Lower leg skin (tissue), 4 donors: ENCODE data around the gene RIBC2. TPM values are rescaled to one million over a fixed set of nuclear protein-coding genes. Genes with fewer than 3 reads are reported as not detected.
A peak's percentile ranks its signal among the peaks of the same experiment; 100 is the strongest.
"Not testable (repeated sequence)": the region's sequence is repeated elsewhere in the genome, so short reads cannot be mapped to it uniquely, and the experiment has no call there.

Experiments
- DNase-seq, 2 donors: peaks; one replicate each; pipeline ENCODE4 v3.0.0-alpha.2; 2019; ENCODE audit warnings: low spot score in 2 of 2
- H3K4me3 ChIP-seq: fragments of 200-600 bp; sonication (generic); 2 replicates; pipeline ENCODE4 v1.5.1; 2017; ENCODE audit warnings: mild to moderate bottlenecking, low read depth; ENCODE audit not compliant: poor library complexity, severe bottlenecking
- POLR2A ChIP-seq, 2 donors: fragments of 450-650 bp; IDR thresholded peaks; one replicate each; pipeline ENCODE4 v1.6.1; 2016 to 2017; ENCODE audit warnings: antibody characterized with exemption in 2 of 2, mild to moderate bottlenecking in 1 of 2, moderate library complexity in 1 of 2
- WGBS, 2 donors: methylation state at CpG; one replicate each; pipeline ENCODE4 v1.1.5; 2018; 5-methylcytosine and 5-hydroxymethylcytosine counted together
- intact Hi-C: fragments of 100-400 bp; cut with DNase I; formaldehyde crosslinking; loops from one replicate; pipeline ENCODE4 v1.15.0; 2023; ENCODE audit warnings: low total_unique reads
- total RNA-seq, 4 donors: library from RNA; depleted of rRNA; stranded (reverse); fragments of >200 nt; gene quantifications; one replicate each; pipeline ENCODE4 v1.1.0, GENCODE V29; 2016
- TF ChIP-seq, protein P1 (sequence below), 3 donors: fragments of 450-650 bp; IDR thresholded peaks; one replicate each; pipeline ENCODE4 v1.5.1; 2016; ENCODE audit warnings: antibody characterized with exemption in 3 of 3, mild to moderate bottlenecking in 3 of 3, moderate library complexity in 2 of 3

The RIBC2 gene, protein sequence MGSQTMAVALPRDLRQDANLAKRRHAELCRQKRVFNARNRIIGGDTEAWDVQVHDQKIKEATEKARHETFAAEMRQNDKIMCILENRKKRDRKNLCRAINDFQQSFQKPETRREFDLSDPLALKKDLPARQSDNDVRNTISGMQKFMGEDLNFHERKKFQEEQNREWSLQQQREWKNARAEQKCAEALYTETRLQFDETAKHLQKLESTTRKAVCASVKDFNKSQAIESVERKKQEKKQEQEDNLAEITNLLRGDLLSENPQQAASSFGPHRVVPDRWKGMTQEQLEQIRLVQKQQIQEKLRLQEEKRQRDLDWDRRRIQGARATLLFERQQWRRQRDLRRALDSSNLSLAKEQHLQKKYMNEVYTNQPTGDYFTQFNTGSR
- 1 to 10 TPM in 2 of 4 donors, under 1 TPM in 2; 0.17 to 2.3 (median 1.1) TPM for total RNA-seq

DNA sequence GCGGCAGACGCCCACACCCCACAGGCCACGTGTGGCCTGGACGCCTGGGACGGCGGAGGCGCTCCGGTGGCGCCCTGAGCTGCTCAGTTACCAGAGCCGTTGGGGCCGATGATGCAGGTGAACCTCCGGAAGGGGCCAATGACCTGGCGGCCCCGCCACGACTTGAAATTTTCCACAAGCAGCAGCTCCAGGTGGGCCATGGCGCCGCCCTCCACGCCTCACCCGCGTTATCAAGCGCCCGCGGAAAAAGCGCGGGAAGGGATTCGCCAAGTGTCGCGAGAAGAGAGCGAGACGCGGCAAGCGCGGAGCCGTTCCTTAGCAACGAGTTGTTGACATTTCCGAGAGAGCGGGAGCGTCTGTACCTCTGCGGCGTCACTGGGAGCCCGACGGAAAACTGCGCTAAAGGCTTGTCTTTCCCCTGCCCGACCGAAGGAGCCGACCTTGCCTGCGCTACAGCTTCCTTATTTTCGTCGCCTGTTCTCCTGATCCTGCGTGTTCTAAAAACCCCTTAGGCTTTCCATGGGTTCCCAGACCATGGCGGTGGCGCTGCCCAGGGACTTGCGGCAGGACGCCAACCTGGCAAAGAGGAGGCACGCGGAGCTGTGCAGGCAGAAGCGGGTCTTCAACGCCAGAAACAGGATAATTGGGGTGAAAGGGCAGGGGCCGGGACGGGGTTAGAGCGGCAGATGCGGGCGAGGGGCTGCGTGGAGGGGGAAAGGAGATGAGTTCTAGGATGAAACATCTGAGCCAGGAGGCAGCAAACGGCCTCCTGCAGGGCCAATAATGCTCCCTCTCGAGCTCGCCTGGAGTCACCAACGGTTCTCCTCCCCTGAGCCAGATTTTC is at the start of gene RIBC2, which contains the start of gene SMC1B:
TSS of gene RIBC2 (plus strand) at position 326 of the 844 bp plus-strand sequence. CDS start at position 520, 194 bp downstream.
TSS of gene SMC1B (minus strand) at position 232 of the 844 bp plus-strand sequence. CDS start at position 200, 32 bp downstream.
- TF ChIP-seq, protein P1, sequence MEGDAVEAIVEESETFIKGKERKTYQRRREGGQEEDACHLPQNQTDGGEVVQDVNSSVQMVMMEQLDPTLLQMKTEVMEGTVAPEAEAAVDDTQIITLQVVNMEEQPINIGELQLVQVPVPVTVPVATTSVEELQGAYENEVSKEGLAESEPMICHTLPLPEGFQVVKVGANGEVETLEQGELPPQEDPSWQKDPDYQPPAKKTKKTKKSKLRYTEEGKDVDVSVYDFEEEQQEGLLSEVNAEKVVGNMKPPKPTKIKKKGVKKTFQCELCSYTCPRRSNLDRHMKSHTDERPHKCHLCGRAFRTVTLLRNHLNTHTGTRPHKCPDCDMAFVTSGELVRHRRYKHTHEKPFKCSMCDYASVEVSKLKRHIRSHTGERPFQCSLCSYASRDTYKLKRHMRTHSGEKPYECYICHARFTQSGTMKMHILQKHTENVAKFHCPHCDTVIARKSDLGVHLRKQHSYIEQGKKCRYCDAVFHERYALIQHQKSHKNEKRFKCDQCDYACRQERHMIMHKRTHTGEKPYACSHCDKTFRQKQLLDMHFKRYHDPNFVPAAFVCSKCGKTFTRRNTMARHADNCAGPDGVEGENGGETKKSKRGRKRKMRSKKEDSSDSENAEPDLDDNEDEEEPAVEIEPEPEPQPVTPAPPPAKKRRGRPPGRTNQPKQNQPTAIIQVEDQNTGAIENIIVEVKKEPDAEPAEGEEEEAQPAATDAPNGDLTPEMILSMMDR (IDR thresholded peaks at IDR 0.05) = no peak
- no peak for TF ChIP-seq POLR2A (IDR thresholded peaks at IDR 0.05)
- peak; percentile 49 to 93 for DNase-seq
- intact Hi-C loops = no loop called here
- 3 to 12% methylated on average over 53 to 66 of the region's 68 CpGs for WGBS, 2 donors
- peak within 1 kb of the TSS; percentile 22 for H3K4me3 ChIP-seq

DNA sequence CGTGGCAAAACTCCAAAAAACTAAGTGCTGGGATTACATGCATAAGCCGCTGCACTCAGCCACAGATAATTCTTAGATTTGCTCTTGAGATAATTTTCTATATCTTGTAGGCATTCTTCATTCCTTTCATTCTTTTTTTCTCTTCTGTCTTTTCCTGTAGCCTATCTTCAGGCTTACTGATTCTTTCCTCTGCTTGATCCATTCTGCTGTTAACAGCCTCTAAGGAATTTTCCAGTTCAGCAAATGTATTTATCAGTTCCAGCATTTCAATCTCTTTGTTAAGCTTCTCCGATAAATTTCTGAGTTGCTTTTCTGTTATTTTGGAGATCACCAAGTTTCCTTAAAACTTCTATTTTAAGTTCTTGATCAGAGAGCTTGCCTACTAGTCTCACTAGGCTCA is 46.8 kb upstream of the RIBC2 start:
- no peak for TF ChIP-seq POLR2A (IDR thresholded peaks at IDR 0.05)
- TF ChIP-seq, protein P1 (IDR thresholded peaks at IDR 0.05) = no peak
- no peak for DNase-seq
- no peak overlapping the region for H3K4me3 ChIP-seq
- intact Hi-C loops = no loop called here
- WGBS, 2 donors = 80 to 83% methylated on average over 3 of the region's 3 CpGs

DNA sequence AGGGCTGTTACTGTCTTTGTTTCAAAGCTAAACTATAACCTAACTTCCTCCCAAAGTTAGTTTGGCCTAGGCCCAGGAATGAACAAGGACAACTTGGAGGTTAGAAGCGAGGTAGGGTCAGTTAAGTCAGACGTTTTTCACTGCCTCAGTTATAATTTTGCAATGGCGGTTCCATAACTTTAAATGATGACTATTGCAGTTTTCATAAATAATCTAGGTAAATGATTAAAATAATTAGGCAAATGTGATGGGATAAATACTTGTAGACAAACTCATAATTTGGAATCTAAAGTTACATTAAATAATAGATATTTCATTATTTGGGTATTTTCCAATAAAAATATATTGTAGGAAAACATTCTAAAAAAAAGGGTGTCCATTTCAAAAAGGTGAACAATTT is 39.9 kb upstream of the RIBC2 start:
- H3K4me3 ChIP-seq, intact Hi-C loops, DNase-seq: not testable (repeated sequence)
- WGBS, 2 donors = 88 to 90% methylated on average over 3 of the region's 3 CpGs

DNA sequence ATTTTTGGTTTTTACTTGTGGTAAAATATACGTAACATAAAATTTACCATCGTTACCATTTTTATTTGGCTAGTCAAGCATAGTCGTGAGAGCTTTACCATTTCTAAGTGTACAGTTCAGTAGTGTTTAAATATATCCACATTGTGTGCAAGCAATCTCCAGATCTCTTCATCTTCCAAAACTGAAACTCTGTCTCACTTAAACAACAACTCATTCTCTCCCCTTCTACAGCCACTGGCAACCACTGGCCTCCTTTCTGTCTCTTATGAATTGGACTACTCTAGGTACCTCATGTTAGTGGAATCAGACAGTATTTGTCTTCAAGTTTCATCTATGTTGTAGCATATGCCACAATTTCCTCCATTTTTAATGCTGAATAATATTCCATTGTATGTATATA is 37.5 kb upstream of the RIBC2 start:
- 73 to 77% methylated on average over 3 of the region's 3 CpGs for WGBS, 2 donors
- intact Hi-C loops = no loop called here
- DNase-seq = no peak
- TF ChIP-seq, protein P1 (IDR thresholded peaks at IDR 0.05) = no peak
- no peak for TF ChIP-seq POLR2A (IDR thresholded peaks at IDR 0.05)
- H3K4me3 ChIP-seq = no peak overlapping the region

DNA sequence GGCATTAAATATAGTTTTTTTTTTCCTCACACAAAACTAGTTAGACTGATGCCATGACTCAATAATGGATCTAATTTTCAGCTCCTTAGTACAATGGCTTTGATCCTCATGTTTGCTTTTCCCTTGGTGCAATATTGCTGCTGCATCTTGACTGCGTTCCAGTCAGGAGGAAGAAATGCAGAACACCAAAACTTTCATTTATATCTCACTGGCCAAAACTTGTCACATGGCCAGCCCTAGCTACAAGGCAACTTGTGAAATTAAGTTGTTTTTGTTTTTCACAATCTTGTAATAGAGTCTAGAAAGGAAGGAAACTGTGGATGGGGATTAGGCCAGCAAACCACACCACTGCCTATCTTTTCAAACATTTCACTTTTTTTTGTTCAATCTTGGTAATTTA is 36.8 kb upstream of the RIBC2 start:
- DNase-seq = peak; percentile 25 to 86
- intact Hi-C loops = no loop called here
- no peak for TF ChIP-seq POLR2A (IDR thresholded peaks at IDR 0.05)
- TF ChIP-seq, protein P1 (IDR thresholded peaks at IDR 0.05) = no peak
- no peak overlapping the region for H3K4me3 ChIP-seq
- WGBS, 2 donors = 71 to 74% methylated on average over 1 of the region's 1 CpG

DNA sequence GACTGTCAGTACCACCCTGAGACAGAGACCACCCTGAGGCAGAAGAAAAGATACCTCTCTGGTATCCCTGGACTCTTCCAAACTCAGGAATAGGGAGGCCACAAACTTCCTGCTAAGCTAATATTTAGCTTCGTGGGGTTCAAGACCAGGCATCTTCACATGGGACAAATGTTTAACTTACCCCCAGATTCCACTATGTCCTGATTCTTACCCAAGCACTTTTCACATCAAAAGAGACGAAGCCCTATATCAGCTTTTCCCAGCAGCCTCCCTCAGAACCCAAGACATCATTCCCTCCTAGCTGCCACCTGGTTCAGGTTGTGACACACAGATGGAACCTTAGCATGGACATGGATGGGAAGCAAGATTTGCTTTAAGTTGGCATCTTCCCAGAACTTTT is 32.1 kb upstream of the RIBC2 start:
- DNase-seq = no peak
- no peak for TF ChIP-seq POLR2A (IDR thresholded peaks at IDR 0.05)
- TF ChIP-seq, protein P1 (IDR thresholded peaks at IDR 0.05) = no peak
- WGBS, 2 donors = 95 to 100% methylated on average over 2 of the region's 2 CpGs
- intact Hi-C loops = no loop called here
- no peak overlapping the region for H3K4me3 ChIP-seq
